ENCODE results near the gene SHISA9. TPM values are rescaled to one million over a fixed set of nuclear protein-coding genes. Genes with fewer than 3 reads are reported as not detected.

Gene SHISA9
- polyA plus RNA-seq, 1 of the 3 experiments (the other 2 are of a cell fraction) = 0.02 TPM

DNA sequence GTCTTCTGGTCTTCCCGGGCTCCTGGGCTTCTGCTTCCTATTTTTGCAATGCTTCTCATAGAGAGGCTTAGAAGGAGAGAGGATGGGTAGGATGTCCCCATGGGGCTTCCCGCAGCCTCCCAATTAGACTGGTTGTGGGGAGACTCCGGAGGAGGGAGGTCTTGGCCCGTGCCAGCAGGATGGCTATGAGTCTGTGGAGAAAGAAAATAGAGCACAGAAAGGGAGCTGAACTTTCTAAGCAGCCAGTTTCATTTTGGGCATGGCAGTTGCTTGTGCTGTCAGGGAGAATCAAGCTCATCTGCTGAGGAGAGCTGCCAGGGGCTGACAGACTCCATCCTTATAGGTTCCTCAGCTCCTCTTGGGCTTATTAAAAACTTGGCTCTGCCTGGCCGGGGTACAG lies 204.0 kb downstream of the SHISA9 start:
- POLR2A ChIA-PET = no interaction called here
- Histone ChIP-seq H3F3A (replicated peaks; ENCODE audit: insufficient read depth) (no peaks in the 10 kb centered on the region), H3K9ac (no peak overlapping the region), H3K9me2 (no peaks in the 10 kb centered on the region), H3K4me1 (ENCODE audit: control insufficient read depth in 1 of 2, insufficient read depth in 2 of 2, low read depth in 1 of 2, low read length in 1 of 2) (no peaks in the 10 kb centered on the region), H4K20me1 (ENCODE audit: insufficient read depth) (no peaks in the 10 kb centered on the region), H3K36me3 (replicated peaks in 1 of 2; ENCODE audit: control insufficient read depth in 1 of 2, insufficient read depth in 2 of 2, low read length in 1 of 2) (no peaks in the 10 kb centered on the region), H3K27me3 (ENCODE audit: insufficient read depth) (no peaks in the 10 kb centered on the region), H3K4me3 (ENCODE audit: low read depth in 2 of 2, low read length in 1 of 2) (no peak overlapping the region), H3K79me2 (ENCODE audit: insufficient read depth) (no peaks in the 10 kb centered on the region), H3K4me2 (no peak overlapping the region), H2AFZ (ENCODE audit: low read depth) (no peak overlapping the region), H3K9me3 (no peaks in the 10 kb centered on the region), H3K27ac (ENCODE audit: low read depth in 2 of 2, low read length in 1 of 2) (no peak overlapping the region)
- TF ChIP-seq TEAD4 (IDR thresholded peaks at IDR 0.05; ENCODE audit: borderline replicate concordance, insufficient read depth) = no peak
- TF ChIP-seq MXI1 (IDR thresholded peaks at IDR 0.05; ENCODE audit: low read depth, low read length) = no peak
- no peak for TF ChIP-seq CHD2 (IDR thresholded peaks at IDR 0.05; ENCODE audit: low read length, partially characterized antibody)
- no peak for TF ChIP-seq YY1 (IDR thresholded peaks at IDR 0.05; ENCODE audit: low read depth)
- TF ChIP-seq, protein P1, sequence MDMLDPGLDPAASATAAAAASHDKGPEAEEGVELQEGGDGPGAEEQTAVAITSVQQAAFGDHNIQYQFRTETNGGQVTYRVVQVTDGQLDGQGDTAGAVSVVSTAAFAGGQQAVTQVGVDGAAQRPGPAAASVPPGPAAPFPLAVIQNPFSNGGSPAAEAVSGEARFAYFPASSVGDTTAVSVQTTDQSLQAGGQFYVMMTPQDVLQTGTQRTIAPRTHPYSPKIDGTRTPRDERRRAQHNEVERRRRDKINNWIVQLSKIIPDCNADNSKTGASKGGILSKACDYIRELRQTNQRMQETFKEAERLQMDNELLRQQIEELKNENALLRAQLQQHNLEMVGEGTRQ (IDR thresholded peaks at IDR 0.05; ENCODE audit: borderline replicate concordance, low read depth, low read length) = no peak
- TF ChIP-seq NFIC (IDR thresholded peaks at IDR 0.05; ENCODE audit: borderline replicate concordance) = no peak
- TF ChIP-seq TCF12 (IDR thresholded peaks at IDR 0.05) = no peak
- TF ChIP-seq REST (IDR thresholded peaks at IDR 0.05; ENCODE audit: low read depth, low read length) = no peak
- no peak for TF ChIP-seq FOSL2 (IDR thresholded peaks at IDR 0.05; ENCODE audit: borderline replicate concordance, low read depth)
- TF ChIP-seq JUND (IDR thresholded peaks at IDR 0.05) = no peak
- no peak for TF ChIP-seq EP300 (IDR thresholded peaks at IDR 0.05; ENCODE audit: borderline replicate concordance in 1 of 2, low read depth in 1 of 2, low read length in 1 of 2)
- no peak for TF ChIP-seq EZH2phosphoT487 (IDR thresholded peaks at IDR 0.05; ENCODE audit: borderline replicate concordance, low read depth)
- TF ChIP-seq, protein P2, sequence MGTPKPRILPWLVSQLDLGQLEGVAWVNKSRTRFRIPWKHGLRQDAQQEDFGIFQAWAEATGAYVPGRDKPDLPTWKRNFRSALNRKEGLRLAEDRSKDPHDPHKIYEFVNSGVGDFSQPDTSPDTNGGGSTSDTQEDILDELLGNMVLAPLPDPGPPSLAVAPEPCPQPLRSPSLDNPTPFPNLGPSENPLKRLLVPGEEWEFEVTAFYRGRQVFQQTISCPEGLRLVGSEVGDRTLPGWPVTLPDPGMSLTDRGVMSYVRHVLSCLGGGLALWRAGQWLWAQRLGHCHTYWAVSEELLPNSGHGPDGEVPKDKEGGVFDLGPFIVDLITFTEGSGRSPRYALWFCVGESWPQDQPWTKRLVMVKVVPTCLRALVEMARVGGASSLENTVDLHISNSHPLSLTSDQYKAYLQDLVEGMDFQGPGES (IDR thresholded peaks at IDR 0.05; ENCODE audit: low read depth, low read length) = no peak
- no peak for TF ChIP-seq SMC3 (IDR thresholded peaks at IDR 0.05; ENCODE audit: low read depth, low read length)
- TF ChIP-seq ZBTB33 (IDR thresholded peaks at IDR 0.05; ENCODE audit: borderline replicate concordance, low read depth) = no peak
- TF ChIP-seq RFX5 (IDR thresholded peaks at IDR 0.05; ENCODE audit: low read length) = no peak
- no peak for TF ChIP-seq FOXJ3 (CRISPR knock-in tag; IDR thresholded peaks at IDR 0.05)
- TF ChIP-seq RAD21 (IDR thresholded peaks at IDR 0.05; ENCODE audit: low read length) = no peak
- no peak for DNase-seq
- CTCF ChIA-PET = no interaction called here
- WGBS (ENCODE audit: low lambda C conversion rate) = 2% methylated on average over 5 of the region's 5 CpGs

Data from SK-N-SH (cell line).